ENCODE results near the gene CHIC2. TPM values are rescaled to one million over a fixed set of nuclear protein-coding genes. Genes with fewer than 3 reads are reported as not detected.

Gene CHIC2
- total RNA-seq, 2 donors from 2014 or later = 10.2 to 14.4 TPM

DNA sequence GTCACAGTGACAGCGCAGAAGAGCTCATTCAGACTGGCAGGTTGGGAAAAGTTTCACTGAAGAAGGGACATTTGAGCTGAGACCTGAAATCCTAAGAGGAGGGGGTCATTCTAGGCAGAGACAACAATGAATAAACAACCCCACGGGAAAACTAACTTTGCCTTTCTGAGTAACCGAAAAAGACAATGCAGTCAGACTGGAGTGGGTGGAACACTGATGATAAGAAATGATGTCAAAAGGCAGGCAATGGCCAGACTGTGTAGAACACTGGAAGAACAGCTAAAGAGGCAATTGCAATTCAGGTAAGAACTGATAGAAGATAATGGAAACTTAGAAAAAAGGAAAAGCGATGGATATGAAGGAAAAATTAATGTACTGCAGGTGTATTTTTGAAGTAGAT, 73.8 kb downstream of the CHIC2 start:
- Histone ChIP-seq H3K27me3 (ENCODE audit: control insufficient read depth, insufficient read depth, low read length, poor library complexity, severe bottlenecking) (no peaks in the 10 kb centered on the region), H3K27ac (ENCODE audit: low read depth, low read length) (no peak overlapping the region), H3K9ac (ENCODE audit: extremely low read depth, low read length, poor library complexity, severe bottlenecking) (no peak overlapping the region), H3K36me3 (ENCODE audit: control insufficient read depth, insufficient read depth, low read length) (no peaks in the 10 kb centered on the region), H3K9me3 (ENCODE audit: control insufficient read depth, low read length) (no peaks in the 10 kb centered on the region), H3K4me3 (ENCODE audit: low read length) (no peak overlapping the region), H3K4me1 (ENCODE audit: control insufficient read depth, insufficient read depth, low read length) (no peaks in the 10 kb centered on the region)
- Mint-ChIP-seq H3K4me1 (peaks cover 2% of the 10 kb centered on the region), H3K27ac (no peak overlapping the region), H3K36me3 (ENCODE audit: low read depth) (no peaks in the 10 kb centered on the region), H3K27me3 (ENCODE audit: insufficient read depth) (no peaks in the 10 kb centered on the region), H3K9me3 (no peaks in the 10 kb centered on the region), H3K4me3 (no peak overlapping the region)
- TF ChIP-seq, protein P1, sequence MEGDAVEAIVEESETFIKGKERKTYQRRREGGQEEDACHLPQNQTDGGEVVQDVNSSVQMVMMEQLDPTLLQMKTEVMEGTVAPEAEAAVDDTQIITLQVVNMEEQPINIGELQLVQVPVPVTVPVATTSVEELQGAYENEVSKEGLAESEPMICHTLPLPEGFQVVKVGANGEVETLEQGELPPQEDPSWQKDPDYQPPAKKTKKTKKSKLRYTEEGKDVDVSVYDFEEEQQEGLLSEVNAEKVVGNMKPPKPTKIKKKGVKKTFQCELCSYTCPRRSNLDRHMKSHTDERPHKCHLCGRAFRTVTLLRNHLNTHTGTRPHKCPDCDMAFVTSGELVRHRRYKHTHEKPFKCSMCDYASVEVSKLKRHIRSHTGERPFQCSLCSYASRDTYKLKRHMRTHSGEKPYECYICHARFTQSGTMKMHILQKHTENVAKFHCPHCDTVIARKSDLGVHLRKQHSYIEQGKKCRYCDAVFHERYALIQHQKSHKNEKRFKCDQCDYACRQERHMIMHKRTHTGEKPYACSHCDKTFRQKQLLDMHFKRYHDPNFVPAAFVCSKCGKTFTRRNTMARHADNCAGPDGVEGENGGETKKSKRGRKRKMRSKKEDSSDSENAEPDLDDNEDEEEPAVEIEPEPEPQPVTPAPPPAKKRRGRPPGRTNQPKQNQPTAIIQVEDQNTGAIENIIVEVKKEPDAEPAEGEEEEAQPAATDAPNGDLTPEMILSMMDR (conservative IDR thresholded peaks at IDR 0.05) = no peak
- WGBS, 2 experiments (ENCODE audit: insufficient coverage in 1 of 2, insufficient read length in 1 of 2) = 89 to 96% methylated on average over 4 of the region's 4 CpGs
- DNase-seq = no peak

DNA sequence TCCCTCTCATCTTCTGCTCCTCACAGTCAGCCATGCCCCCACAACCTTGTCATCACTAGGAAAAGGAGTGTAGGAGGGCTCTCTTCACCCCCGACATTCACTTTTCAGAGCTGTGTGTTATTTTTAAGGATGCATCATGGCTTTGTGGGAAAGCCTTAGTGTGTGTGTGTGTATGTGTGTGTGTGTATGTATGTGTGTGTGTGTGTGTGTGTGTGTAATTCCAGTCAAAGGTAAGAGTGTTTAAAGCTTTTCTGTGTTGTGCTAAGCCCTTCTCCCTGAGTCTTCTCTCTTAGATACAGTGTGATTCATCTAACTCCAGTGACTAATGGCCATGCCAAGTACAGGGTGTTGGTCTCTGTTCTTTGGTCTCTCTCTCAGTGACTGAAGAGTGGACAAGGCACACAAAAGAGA, 76.6 kb downstream of the CHIC2 start:
- no peaks in the 10 kb centered on the region for H3K36me3 ChIP-seq (ENCODE audit: control insufficient read depth, insufficient read depth, low read length)
- Mint-ChIP-seq H3K36me3 (ENCODE audit: low read depth) (no peaks in the 10 kb centered on the region), H3K4me3 (no peak overlapping the region), H3K27ac (no peak overlapping the region), H3K9me3 (no peaks in the 10 kb centered on the region), H3K4me1 (peaks cover 2% of the 10 kb centered on the region), H3K27me3 (ENCODE audit: insufficient read depth) (no peaks in the 10 kb centered on the region)
- no peaks in the 10 kb centered on the region for H3K4me1 ChIP-seq (ENCODE audit: control insufficient read depth, insufficient read depth, low read length)
- H3K27me3 ChIP-seq (ENCODE audit: control insufficient read depth, insufficient read depth, low read length, poor library complexity, severe bottlenecking) = no peaks in the 10 kb centered on the region
- H3K4me3 ChIP-seq (ENCODE audit: low read length) = no peak overlapping the region
- H3K27ac ChIP-seq (ENCODE audit: low read depth, low read length) = no peak overlapping the region
- H3K9ac ChIP-seq (ENCODE audit: extremely low read depth, low read length, poor library complexity, severe bottlenecking) = no peak overlapping the region
- H3K9me3 ChIP-seq (ENCODE audit: control insufficient read depth, low read length) = no peaks in the 10 kb centered on the region
- TF ChIP-seq, protein P1 (conservative IDR thresholded peaks at IDR 0.05) = no peak
- no peak for DNase-seq
- WGBS, 2 experiments (ENCODE audit: insufficient coverage in 1 of 2, insufficient read length in 1 of 2) = 100% methylated on average over 1 of the region's 1 CpG; no CpG with 5 or more reads in 1 of the 2 experiments

DNA sequence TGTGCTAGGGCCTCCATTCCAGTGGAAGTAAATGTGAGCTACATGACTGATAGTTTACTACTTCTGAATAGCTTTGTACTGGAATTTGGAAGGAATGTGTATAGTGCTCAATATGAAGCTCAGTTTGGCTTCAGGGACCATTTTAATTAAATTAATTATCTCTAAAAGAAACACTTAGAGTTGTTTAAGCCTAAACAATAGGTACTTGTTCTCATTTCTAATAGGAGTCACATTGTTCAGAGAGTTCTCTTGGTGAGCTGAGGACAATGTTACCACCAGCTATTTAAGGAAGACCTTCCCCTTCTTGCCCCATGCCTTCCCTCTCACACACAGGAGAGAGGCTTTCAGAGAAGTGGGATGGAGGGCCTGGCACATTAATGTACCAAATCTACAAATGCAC, 78.3 kb downstream of the CHIC2 start:
- H3K4me3 ChIP-seq (ENCODE audit: low read length) = no peak overlapping the region
- H3K27me3 ChIP-seq (ENCODE audit: control insufficient read depth, insufficient read depth, low read length, poor library complexity, severe bottlenecking) = no peaks in the 10 kb centered on the region
- no peak overlapping the region for H3K27ac ChIP-seq (ENCODE audit: low read depth, low read length)
- no peak overlapping the region for H3K27ac Mint-ChIP-seq
- no peaks in the 10 kb centered on the region for H3K36me3 ChIP-seq (ENCODE audit: control insufficient read depth, insufficient read depth, low read length)
- H3K9me3 Mint-ChIP-seq = no peaks in the 10 kb centered on the region
- H3K9ac ChIP-seq (ENCODE audit: extremely low read depth, low read length, poor library complexity, severe bottlenecking) = no peak overlapping the region
- H3K27me3 Mint-ChIP-seq (ENCODE audit: insufficient read depth) = no peaks in the 10 kb centered on the region
- no peak overlapping the region for H3K4me3 Mint-ChIP-seq
- TF ChIP-seq, protein P1 (conservative IDR thresholded peaks at IDR 0.05) = no peak
- H3K4me1 ChIP-seq (ENCODE audit: control insufficient read depth, insufficient read depth, low read length) = no peaks in the 10 kb centered on the region
- H3K4me1 Mint-ChIP-seq = peaks cover 2% of the 10 kb centered on the region
- no peaks in the 10 kb centered on the region for H3K36me3 Mint-ChIP-seq (ENCODE audit: low read depth)
- DNase-seq = no peak
- H3K9me3 ChIP-seq (ENCODE audit: control insufficient read depth, low read length) = no peaks in the 10 kb centered on the region

Data from endodermal cell (in vitro differentiated cells).